ENCODE data around the gene ENO3. TPM values are rescaled to one million over a fixed set of nuclear protein-coding genes. Genes with fewer than 3 reads are reported as not detected.
"Not testable (repeated sequence)": the region's sequence is repeated elsewhere in the genome, so short reads cannot be mapped to it uniquely, and the experiment has no call there.

Gene ENO3
- total RNA-seq, 1 experiment from 2014 or later = 23.4 TPM

- no peak for TF ChIP-seq CTCF (IDR thresholded peaks at IDR 0.05)
- TF ChIP-seq TCF7L2 (IDR thresholded peaks at IDR 0.05; ENCODE audit: low read depth, low read length) = no peak
- TF ChIP-seq REST (IDR thresholded peaks at IDR 0.05; ENCODE audit: insufficient read depth in 1 of 2, low read depth in 2 of 2, low read length in 1 of 2) = no peak
- no peak for TF ChIP-seq SIN3A (IDR thresholded peaks at IDR 0.05; ENCODE audit: borderline replicate concordance, insufficient read depth, low read depth, low read length)
- no peak for TF ChIP-seq POLR2AphosphoS5 (IDR thresholded peaks at IDR 0.05; ENCODE audit: low read depth, low read length)
- Histone ChIP-seq H3K36me3 (ENCODE audit: control insufficient read depth, insufficient read depth, low read length) (no peaks in the 10 kb centered on the region), H3K9me3 (ENCODE audit: control insufficient read depth, insufficient read depth, low read depth, low read length) (no peaks in the 10 kb centered on the region), H3K4me3 (ENCODE audit: low read depth in 2 of 2, low read length in 2 of 2) (no peak overlapping the region), H3K4me1 (ENCODE audit: control insufficient read depth, insufficient read depth, low read length) (no peaks in the 10 kb centered on the region; the same call in 1 of the 2 replicates), H3K27ac (ENCODE audit: low read length) (no peak overlapping the region), H3K27me3 (ENCODE audit: control insufficient read depth, insufficient read depth, low read length) (no peaks in the 10 kb centered on the region)
- no TSS peak for BruUV-seq (replicated peaks)
- no peak for ATAC-seq
- DNase-seq (ENCODE audit: low read depth, low spot score) = no peak
- ChIA-PET CTCF (interaction anchor here (0.5 kb wide), 1 partner anchor 8 kb away, joined by 11 read pairs; no protein-coding TSS in a partner anchor), POLR2A (interaction anchor here (0.6 kb wide), 1 partner anchor 112 kb away, joined by 3 read pairs; no protein-coding TSS in a partner anchor)
- intact Hi-C loops (cut with micrococcal nuclease; ENCODE audit: unreplicated experiment) (no loop called here), in situ Hi-C loops (cut with HindIII; ENCODE audit: low pct_unique_long_range_greater_than_20kb, low sequenced_read_pairs) (no loop called here)
These were observed 48.4 kb upstream of the ENO3 start for GRCh38 chr17:4902540-4902939.

GRCh38 chr17:4903051-4903818 lies 47.7 kb upstream of the ENO3 start, which contains the start of gene CHRNE:
CHRNE (minus strand) TSS chr17:4903098; CDS start chr17:4903063, 35 bp downstream.
- Histone ChIP-seq H3K36me3 (ENCODE audit: control insufficient read depth, insufficient read depth, low read length) (no peaks in the 10 kb centered on the region), H3K4me3 (ENCODE audit: low read depth in 2 of 2, low read length in 2 of 2) (no peak within 1 kb of the TSS; a peak in 1 of 4 replicates), H3K27ac (ENCODE audit: low read length) (no peak within 1 kb of the TSS), H3K4me1 (ENCODE audit: control insufficient read depth, insufficient read depth, low read length) (peaks cover 1% of the 10 kb centered on the region), H3K9me3 (ENCODE audit: control insufficient read depth, insufficient read depth, low read depth, low read length) (no peaks in the 10 kb centered on the region), H3K27me3 (ENCODE audit: control insufficient read depth, insufficient read depth, low read length) (no peaks in the 10 kb centered on the region)
- intact Hi-C loops (cut with micrococcal nuclease; ENCODE audit: unreplicated experiment) = no loop called here
- DNase-seq (ENCODE audit: low read depth, low spot score) (peak; percentile 71), ATAC-seq (peak; percentile 74)
- BruUV-seq (replicated peaks) = no TSS peak
- ChIA-PET CTCF (interaction anchor here (0.5 kb wide), 1 partner anchor 48 kb away, joined by 3 read pairs; no protein-coding TSS in a partner anchor), POLR2A (no interaction called here)
- TF ChIP-seq TCF7L2 (IDR thresholded peaks at IDR 0.05; ENCODE audit: low read depth, low read length) = no peak
- TF ChIP-seq CTCF (IDR thresholded peaks at IDR 0.05) = peak; percentile 89
- TF ChIP-seq POLR2AphosphoS5 (IDR thresholded peaks at IDR 0.05; ENCODE audit: low read depth, low read length) = no peak
- in situ Hi-C loops (cut with HindIII; ENCODE audit: low pct_unique_long_range_greater_than_20kb, low sequenced_read_pairs) = no loop called here

- intact Hi-C loops (cut with micrococcal nuclease; ENCODE audit: unreplicated experiment); DNase-seq (ENCODE audit: low read depth, low spot score); in situ Hi-C loops (cut with HindIII; ENCODE audit: low pct_unique_long_range_greater_than_20kb, low sequenced_read_pairs); H3K27ac ChIP-seq (ENCODE audit: low read length); BruUV-seq (replicated peaks); H3K4me3 ChIP-seq (ENCODE audit: low read depth in 2 of 2, low read length in 2 of 2); ATAC-seq; H3K4me1 ChIP-seq (ENCODE audit: control insufficient read depth, insufficient read depth, low read length); H3K9me3 ChIP-seq (ENCODE audit: control insufficient read depth, insufficient read depth, low read depth, low read length); H3K36me3 ChIP-seq (ENCODE audit: control insufficient read depth, insufficient read depth, low read length); H3K27me3 ChIP-seq (ENCODE audit: control insufficient read depth, insufficient read depth, low read length): not testable (repeated sequence)
- ChIA-PET POLR2A (interaction anchor here (0.6 kb wide), 1 partner anchor 289 kb away, joined by 10 read pairs; no protein-coding TSS in a partner anchor), CTCF (interaction anchor here (0.6 to 0.7 kb wide), 2 partner anchors 10 to 15 kb away, joined by 3 to 7 read pairs; no protein-coding TSS in a partner anchor)
These were observed 44.3 kb upstream of the ENO3 start for GRCh38 chr17:4906642-4907041.

All from Panc1 (cell line).